NT2/D1 (cell line): ENCODE results near the gene DAB2IP.

Experiments
- SUZ12 ChIP-seq: IDR thresholded peaks from 2 replicates; pipeline ENCODE4 v1.6.1; 2011; ENCODE audit not compliant: insufficient read length, insufficient read depth; ENCODE audit errors: extremely low read depth
- YY1 ChIP-seq: IDR thresholded peaks from 2 replicates; pipeline ENCODE4 v1.6.1; 2011; ENCODE audit not compliant: insufficient read length, insufficient read depth
- ZNF274 ChIP-seq: IDR thresholded peaks from 2 replicates; pipeline ENCODE4 v1.6.1; 2011; ENCODE audit warnings: mild to moderate bottlenecking, low read depth, low read length

GRCh38 chr9:121759996-121760395 is 108.6 kb downstream of the DAB2IP start:
- TF ChIP-seq ZNF274 (no peak), YY1 (no peak), SUZ12 (no peak)
